NCI-H2171 (cell line): Measurements from ENCODE around the gene FAM156A.
"Not testable (repeated sequence)": the region's sequence is repeated elsewhere in the genome, so short reads cannot be mapped to it uniquely, and the experiment has no call there.

Experiments used
- DNase-seq: peaks from one replicate; lab custom pipeline; 2025; lab: John Stamatoyannopoulos, UW

The FAM156A gene

DNA sequence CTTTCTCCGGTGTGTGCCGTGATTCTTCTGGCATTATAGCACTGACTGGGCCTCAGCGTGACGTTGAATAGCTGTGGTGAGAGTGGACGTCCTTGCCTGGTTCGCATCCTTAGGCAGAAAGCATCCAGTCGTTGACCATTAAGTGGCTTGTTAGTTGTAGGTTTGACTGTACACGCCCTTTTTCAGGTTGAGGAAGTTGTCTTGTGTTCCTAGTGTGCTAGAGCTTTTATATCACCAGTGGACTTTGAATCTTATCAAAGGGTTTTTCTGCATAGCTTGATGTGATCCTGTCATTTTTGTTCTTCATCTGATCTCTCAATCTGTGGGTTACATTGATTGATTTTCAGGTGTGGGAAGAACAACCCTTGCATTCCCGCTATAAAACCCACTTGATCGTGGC lies 52.8 kb downstream of the FAM156A start:
- DNase-seq = not testable (repeated sequence)
